ENCODE results near the gene TMPRSS6.

DNA sequence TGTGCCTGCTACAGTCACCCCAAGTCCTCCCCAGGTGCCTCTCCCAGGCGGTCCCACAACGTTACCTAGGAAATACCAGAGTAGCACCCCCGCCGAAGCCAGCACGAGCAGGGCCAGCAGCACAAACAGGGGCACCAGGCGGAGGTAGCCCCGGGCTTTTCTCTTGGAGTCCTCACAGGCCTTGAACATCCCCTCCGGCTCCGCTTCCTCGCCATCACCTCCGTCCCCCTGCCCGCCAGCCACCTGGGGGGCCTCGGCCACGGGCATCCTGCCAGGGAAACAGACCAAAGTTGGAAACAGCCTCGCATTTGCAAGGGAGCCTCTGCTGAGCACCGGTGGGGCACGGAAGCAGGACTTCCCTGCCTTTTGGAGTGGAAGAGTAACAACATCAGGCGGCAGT, 6.4 kb downstream of the TMPRSS6 start:
- TF ChIP-seq SUZ12 (IDR thresholded peaks at IDR 0.05; ENCODE audit: extremely low read depth, insufficient read depth, insufficient read length) (no peak), YY1 (IDR thresholded peaks at IDR 0.05; ENCODE audit: insufficient read depth, insufficient read length) (no peak), ZNF274 (IDR thresholded peaks at IDR 0.05; ENCODE audit: low read depth, low read length) (no peak)

All from NT2/D1 (cell line).